Vagina (tissue), 2 donors: Measurements from ENCODE around the gene KRTDAP. TPM values are rescaled to one million over a fixed set of nuclear protein-coding genes. Genes with fewer than 3 reads are reported as not detected.

ENCODE experiments used
- DNase-seq, 2 donors: peaks; one replicate each; pipeline ENCODE4 v3.0.0-alpha.2; 2017; ENCODE audit errors: extremely low spot score in 2 of 2
- H3K27ac ChIP-seq: fragments of 200-600 bp; sonication (generic); one replicate; pipeline ENCODE4 v1.5.1; 2019
- H3K27me3 ChIP-seq: fragments of 200-600 bp; sonication (generic); one replicate; pipeline ENCODE4 v1.5.1; 2019
- H3K36me3 ChIP-seq, 2 donors: fragments of 200-600 bp; sonication (generic); one replicate each; pipeline ENCODE4 v1.5.1; 2017 to 2019
- H3K4me1 ChIP-seq: fragments of 200-600 bp; sonication (generic); one replicate; pipeline ENCODE4 v1.5.1; 2019
- H3K4me3 ChIP-seq, 2 donors: fragments of 200-600 bp; sonication (generic); 1 replicate in 1 of 2; 2 replicates in 1 of 2; pipeline ENCODE4 v1.5.1; 2016 to 2019
- H3K9me3 ChIP-seq: fragments of 200-600 bp; sonication (generic); one replicate; pipeline ENCODE4 v1.5.1; 2019
- CTCF ChIP-seq, 3 experiments: fragments of 450-650 bp in 2 of 3; fragments of 200-600 bp in 1 of 3; sonication (generic) in 1 of 3; IDR thresholded peaks; one replicate each; pipeline ENCODE4 v1.5.1; 2017 to 2019; ENCODE audit warnings: antibody characterized with exemption in 3 of 3, mild to moderate bottlenecking in 2 of 3, moderate library complexity in 2 of 3
- POLR2A ChIP-seq, 2 donors: fragments of 450-650 bp; IDR thresholded peaks; one replicate each; pipeline ENCODE4 v1.6.1; 2017; ENCODE audit warnings: antibody characterized with exemption in 2 of 2, mild to moderate bottlenecking in 2 of 2, moderate library complexity in 2 of 2
- POLR2AphosphoS5 ChIP-seq, 2 donors: sonication (generic); formaldehyde crosslinking; IDR thresholded peaks; one replicate each; pipeline ENCODE4 v1.9.0; 2017; ENCODE audit warnings: antibody characterized with exemption in 2 of 2, mild to moderate bottlenecking in 2 of 2, low read depth in 1 of 2; ENCODE audit not compliant: insufficient read depth in 1 of 2
- intact Hi-C: fragments of 100-400 bp; cut with DNase I; formaldehyde crosslinking; loops from one replicate; pipeline ENCODE4 v1.15.1; 2023
- total RNA-seq: library from RNA; depleted of rRNA; stranded (reverse); fragments of >200 nt; gene quantifications from one replicate; pipeline ENCODE4 v1.2.3, GENCODE V29; 2016

Gene KRTDAP
- total RNA-seq, 1 donor from 2014 or later, result 687 TPM

- Histone ChIP-seq H3K9me3 (no peaks in the 10 kb centered on the region), H3K27me3 (no peaks in the 10 kb centered on the region), H3K36me3 (no peaks in the 10 kb centered on the region), H3K4me3 (no peak overlapping the region), H3K27ac (no peak overlapping the region), H3K4me1 (peaks cover 31% of the 10 kb centered on the region)
- intact Hi-C loops, result no loop called here
- TF ChIP-seq CTCF (IDR thresholded peaks at IDR 0.05) (no peak), POLR2A (IDR thresholded peaks at IDR 0.05) (no peak), POLR2AphosphoS5 (IDR thresholded peaks at IDR 0.05; ENCODE audit: insufficient read depth in 1 of 2, low read depth in 1 of 2) (no peak)
- DNase-seq, result no peak
Observed at GRCh38 chr19:35511337-35511736, 21.1 kb upstream of the KRTDAP start.

GRCh38 chr19:35510626-35510964 lies 20.3 kb upstream of the KRTDAP start:
- intact Hi-C loops, result no loop called here
- peaks cover 31% of the 10 kb centered on the region for H3K4me1 ChIP-seq
- peak overlapping the region in 1 of 2 donors; percentile 47 for H3K4me3 ChIP-seq
- H3K27me3 ChIP-seq, result no peaks in the 10 kb centered on the region
- peak overlapping the region; percentile 72 for H3K27ac ChIP-seq
- H3K36me3 ChIP-seq, result no peaks in the 10 kb centered on the region
- H3K9me3 ChIP-seq, result no peaks in the 10 kb centered on the region
- DNase-seq, result no peak
- TF ChIP-seq CTCF (IDR thresholded peaks at IDR 0.05), result no peak
- TF ChIP-seq POLR2AphosphoS5 (IDR thresholded peaks at IDR 0.05; ENCODE audit: insufficient read depth in 1 of 2, low read depth in 1 of 2), result no peak
- TF ChIP-seq POLR2A (IDR thresholded peaks at IDR 0.05), result no peak

- no peak for TF ChIP-seq POLR2A (IDR thresholded peaks at IDR 0.05)
- peak; percentile 58 to 98 (median 90) for TF ChIP-seq CTCF (IDR thresholded peaks at IDR 0.05)
- TF ChIP-seq POLR2AphosphoS5 (IDR thresholded peaks at IDR 0.05; ENCODE audit: insufficient read depth in 1 of 2, low read depth in 1 of 2), result peak; percentile 27 to 63
- Histone ChIP-seq H3K27me3 (no peaks in the 10 kb centered on the region), H3K9me3 (no peaks in the 10 kb centered on the region), H3K27ac (peak overlapping the region; percentile 72), H3K4me1 (peaks cover 31% of the 10 kb centered on the region), H3K36me3 (no peaks in the 10 kb centered on the region), H3K4me3 (peak overlapping the region; percentile 40 to 47)
- intact Hi-C loops, result no loop called here
- DNase-seq, result no peak
Observed at GRCh38 chr19:35509861-35510625, 19.8 kb upstream of the KRTDAP start.

GRCh38 chr19:35509018-35509652 lies 18.9 kb upstream of the KRTDAP start:
- DNase-seq, result no peak

More at GRCh38 chr19:35509018-35509652, 18.9 kb upstream of the KRTDAP start:
- H3K27ac ChIP-seq, result peak overlapping the region; percentile 72
- peak overlapping the region; percentile 40 to 47 for H3K4me3 ChIP-seq
- intact Hi-C loops, result no loop called here
- H3K36me3 ChIP-seq, result no peaks in the 10 kb centered on the region
- H3K4me1 ChIP-seq, result peaks cover 26% of the 10 kb centered on the region
- H3K27me3 ChIP-seq, result no peaks in the 10 kb centered on the region
- H3K9me3 ChIP-seq, result no peaks in the 10 kb centered on the region
- no peak for TF ChIP-seq POLR2A (IDR thresholded peaks at IDR 0.05)
- TF ChIP-seq CTCF (IDR thresholded peaks at IDR 0.05), result no peak
- peak in 1 of 2 donors; percentile 14 for TF ChIP-seq POLR2AphosphoS5 (IDR thresholded peaks at IDR 0.05; ENCODE audit: insufficient read depth in 1 of 2, low read depth in 1 of 2)
